Peyer's patch (tissue), 4 donors: ENCODE results near the gene BPIFB4. TPM values are rescaled to one million over a fixed set of nuclear protein-coding genes. Genes with fewer than 3 reads are reported as not detected.

Source experiments
- DNase-seq, 3 donors: peaks; one replicate each; pipeline ENCODE4 v3.0.0-alpha.2; 2017 to 2019
- H3K27ac ChIP-seq, 4 donors: fragments of 200-600 bp; sonication (generic); one replicate each; pipeline ENCODE4 v1.5.1; 2016 to 2019
- H3K27me3 ChIP-seq, 2 donors: fragments of 200-600 bp; sonication (generic); one replicate each; pipeline ENCODE4 v1.5.1; 2019
- H3K36me3 ChIP-seq, 3 donors: fragments of 200-600 bp; sonication (generic); one replicate each; pipeline ENCODE4 v1.5.1; 2016 to 2019
- H3K4me1 ChIP-seq, 4 donors: fragments of 200-600 bp; sonication (generic); one replicate each; pipeline ENCODE4 v1.5.1; 2016 to 2019
- H3K4me3 ChIP-seq, 4 donors: fragments of 200-600 bp; sonication (generic); 1 replicate in 3 of 4; 2 replicates in 1 of 4; pipeline ENCODE4 v1.5.1; 2016 to 2019; ENCODE audit warnings: mild to moderate bottlenecking in 1 of 4
- H3K9me3 ChIP-seq, 4 donors: fragments of 200-600 bp; sonication (generic); one replicate each; pipeline ENCODE4 v1.5.1; 2016 to 2019; ENCODE audit warnings: mild to moderate bottlenecking in 1 of 4
- POLR2A ChIP-seq, 2 donors: fragments of 450-650 bp; IDR thresholded peaks; one replicate each; pipeline ENCODE4 v1.5.1; 2017; ENCODE audit warnings: antibody characterized with exemption in 2 of 2, mild to moderate bottlenecking in 2 of 2, moderate library complexity in 2 of 2
- total RNA-seq, 4 donors: library from RNA; depleted of rRNA; stranded (reverse); fragments of >200 nt; gene quantifications; one replicate each; pipeline ENCODE4 v1.1.0, GENCODE V29; 2016
- TF ChIP-seq, protein P1 (sequence below), 6 experiments: fragments of 450-650 bp in 4 of 6; fragments of 200-600 bp in 2 of 6; sonication (generic) in 1 of 6; IDR thresholded peaks; one replicate each; pipeline ENCODE4 v1.5.1; 2017 to 2019; ENCODE audit warnings: antibody characterized with exemption in 6 of 6, mild to moderate bottlenecking in 3 of 6, moderate library complexity in 1 of 6

The BPIFB4 gene
- total RNA-seq, 4 donors from 2014 or later = not detected

DNA sequence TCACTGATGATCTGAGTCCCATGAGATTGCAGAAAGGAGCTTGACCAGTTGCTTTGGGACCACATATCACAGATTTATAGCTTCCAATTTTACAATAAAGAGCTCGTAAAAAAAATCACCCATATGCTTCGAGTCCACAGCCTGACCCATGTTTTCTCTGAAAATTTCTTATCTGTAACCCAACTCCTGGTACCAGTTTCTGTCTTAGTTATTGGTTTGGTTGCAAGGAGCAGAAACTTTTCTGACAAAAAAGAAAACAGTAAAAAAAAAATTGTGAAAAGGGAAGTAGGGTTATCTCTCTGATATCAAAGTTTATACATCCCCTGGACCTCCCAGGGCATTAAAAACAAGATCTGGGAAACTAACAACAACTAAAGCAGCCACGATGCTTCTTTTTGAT, 57.8 kb downstream of the BPIFB4 start:
- Histone ChIP-seq H3K27ac (no peak overlapping the region), H3K4me1 (no peaks in the 10 kb centered on the region), H3K9me3 (no peaks in the 10 kb centered on the region), H3K36me3 (no peaks in the 10 kb centered on the region), H3K27me3 (no peaks in the 10 kb centered on the region), H3K4me3 (no peak overlapping the region)
- no peak for DNase-seq
- TF ChIP-seq, protein P1, sequence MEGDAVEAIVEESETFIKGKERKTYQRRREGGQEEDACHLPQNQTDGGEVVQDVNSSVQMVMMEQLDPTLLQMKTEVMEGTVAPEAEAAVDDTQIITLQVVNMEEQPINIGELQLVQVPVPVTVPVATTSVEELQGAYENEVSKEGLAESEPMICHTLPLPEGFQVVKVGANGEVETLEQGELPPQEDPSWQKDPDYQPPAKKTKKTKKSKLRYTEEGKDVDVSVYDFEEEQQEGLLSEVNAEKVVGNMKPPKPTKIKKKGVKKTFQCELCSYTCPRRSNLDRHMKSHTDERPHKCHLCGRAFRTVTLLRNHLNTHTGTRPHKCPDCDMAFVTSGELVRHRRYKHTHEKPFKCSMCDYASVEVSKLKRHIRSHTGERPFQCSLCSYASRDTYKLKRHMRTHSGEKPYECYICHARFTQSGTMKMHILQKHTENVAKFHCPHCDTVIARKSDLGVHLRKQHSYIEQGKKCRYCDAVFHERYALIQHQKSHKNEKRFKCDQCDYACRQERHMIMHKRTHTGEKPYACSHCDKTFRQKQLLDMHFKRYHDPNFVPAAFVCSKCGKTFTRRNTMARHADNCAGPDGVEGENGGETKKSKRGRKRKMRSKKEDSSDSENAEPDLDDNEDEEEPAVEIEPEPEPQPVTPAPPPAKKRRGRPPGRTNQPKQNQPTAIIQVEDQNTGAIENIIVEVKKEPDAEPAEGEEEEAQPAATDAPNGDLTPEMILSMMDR (IDR thresholded peaks at IDR 0.05) = no peak
- TF ChIP-seq POLR2A (IDR thresholded peaks at IDR 0.05) = no peak

DNA sequence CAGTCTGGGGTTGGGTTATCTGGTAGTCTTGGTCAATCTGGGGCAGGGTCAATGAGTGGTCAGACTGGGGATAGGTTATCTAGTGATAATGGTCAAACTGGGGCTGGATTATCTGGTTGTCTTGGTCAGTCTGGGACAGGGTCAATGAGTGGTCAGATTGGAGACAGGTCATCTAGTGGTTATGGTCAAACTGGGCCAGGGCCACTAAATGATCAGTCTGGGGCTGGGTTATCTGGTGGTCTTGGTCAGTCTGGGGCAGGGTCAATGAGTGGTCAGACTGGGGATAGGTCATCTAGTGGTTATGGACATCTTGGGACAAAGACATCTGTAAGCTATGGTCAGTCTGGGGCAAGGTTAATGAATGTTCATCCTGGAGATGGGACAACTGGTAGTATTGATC, 60.0 kb downstream of the BPIFB4 start:
- DNase-seq = no peak
- H3K36me3 ChIP-seq = no peaks in the 10 kb centered on the region
- no peak for TF ChIP-seq POLR2A (IDR thresholded peaks at IDR 0.05)
- TF ChIP-seq, protein P1 (IDR thresholded peaks at IDR 0.05) = no peak
- H3K27ac ChIP-seq = no peak overlapping the region
- no peak overlapping the region for H3K4me3 ChIP-seq
- H3K4me1 ChIP-seq = no peaks in the 10 kb centered on the region
- no peaks in the 10 kb centered on the region for H3K27me3 ChIP-seq
- H3K9me3 ChIP-seq = no peaks in the 10 kb centered on the region

DNA sequence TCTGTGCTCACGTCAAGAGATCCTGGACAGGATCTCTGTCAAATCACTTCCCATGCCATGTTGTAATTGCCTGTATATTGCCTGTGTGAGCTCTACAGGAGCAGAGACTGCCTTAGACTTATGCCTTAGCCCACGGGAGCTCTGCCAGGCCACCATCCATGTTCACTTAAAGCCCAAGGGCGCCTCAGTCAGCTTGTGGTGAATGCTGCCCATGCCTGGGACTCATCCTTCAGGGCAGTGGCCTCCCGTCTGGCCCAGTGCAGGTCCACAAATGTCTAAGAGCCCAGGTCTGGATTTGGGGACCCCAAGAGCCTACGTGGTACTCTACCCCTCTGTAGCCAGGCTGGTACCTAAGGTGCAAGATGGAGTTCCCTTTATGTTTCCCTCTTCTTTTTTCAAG, 66.1 kb downstream of the BPIFB4 start:
- H3K4me1 ChIP-seq = no peaks in the 10 kb centered on the region
- no peaks in the 10 kb centered on the region for H3K9me3 ChIP-seq
- TF ChIP-seq POLR2A (IDR thresholded peaks at IDR 0.05) = no peak
- TF ChIP-seq, protein P1 (IDR thresholded peaks at IDR 0.05) = no peak
- no peak for DNase-seq
- no peak overlapping the region for H3K27ac ChIP-seq
- H3K36me3 ChIP-seq = no peaks in the 10 kb centered on the region
- H3K27me3 ChIP-seq = no peaks in the 10 kb centered on the region
- H3K4me3 ChIP-seq = no peak overlapping the region

DNA sequence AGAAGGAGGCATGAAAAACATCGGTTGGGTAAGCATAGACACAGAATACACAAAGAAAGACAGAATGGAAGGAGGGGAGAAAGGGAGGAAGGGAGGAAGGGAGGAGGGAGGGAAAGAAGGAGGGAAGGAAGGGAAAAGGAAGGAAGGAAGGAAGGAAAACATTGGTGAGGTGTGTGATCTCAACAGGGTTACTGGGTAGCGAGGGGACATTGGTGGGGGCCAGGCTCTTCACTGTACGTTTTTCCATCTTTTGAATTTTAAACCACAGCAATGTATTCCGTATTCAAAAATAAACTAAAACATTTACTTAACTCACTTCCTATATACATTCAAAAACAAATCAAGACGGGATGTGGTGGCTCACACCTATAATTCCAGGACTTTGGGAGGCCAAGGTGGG, 67.9 kb downstream of the BPIFB4 start:
- Histone ChIP-seq H3K27me3 (no peaks in the 10 kb centered on the region), H3K36me3 (no peaks in the 10 kb centered on the region), H3K27ac (no peak overlapping the region), H3K9me3 (no peaks in the 10 kb centered on the region), H3K4me3 (no peak overlapping the region), H3K4me1 (no peaks in the 10 kb centered on the region)
- TF ChIP-seq, protein P1 (IDR thresholded peaks at IDR 0.05) = no peak
- no peak for DNase-seq

DNA sequence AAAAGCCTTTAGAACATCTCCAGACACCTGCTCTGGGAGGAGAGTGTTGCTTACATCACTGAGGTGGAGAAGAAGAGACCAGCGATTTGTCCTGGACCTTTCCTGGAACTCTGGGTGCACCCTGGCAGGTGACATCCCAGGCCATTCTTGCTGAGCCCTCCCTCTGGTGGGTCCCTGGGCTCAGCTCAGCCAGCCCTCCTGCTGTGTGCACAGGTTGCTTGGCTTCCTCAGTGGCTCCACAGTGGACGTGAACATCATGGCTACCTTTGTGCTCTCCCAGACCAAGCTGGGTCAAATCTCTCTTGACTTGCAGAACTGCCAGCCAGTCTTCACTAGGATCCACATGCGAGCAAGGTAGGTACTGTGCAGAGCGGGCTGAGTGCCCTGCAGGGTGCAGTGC, 68.6 kb downstream of the BPIFB4 start:
- no peaks in the 10 kb centered on the region for H3K36me3 ChIP-seq
- no peak overlapping the region for H3K4me3 ChIP-seq
- no peaks in the 10 kb centered on the region for H3K9me3 ChIP-seq
- no peak for TF ChIP-seq POLR2A (IDR thresholded peaks at IDR 0.05)
- TF ChIP-seq, protein P1 (IDR thresholded peaks at IDR 0.05) = no peak
- DNase-seq = no peak
- H3K27me3 ChIP-seq = no peaks in the 10 kb centered on the region
- H3K27ac ChIP-seq = no peak overlapping the region
- H3K4me1 ChIP-seq = no peaks in the 10 kb centered on the region

DNA sequence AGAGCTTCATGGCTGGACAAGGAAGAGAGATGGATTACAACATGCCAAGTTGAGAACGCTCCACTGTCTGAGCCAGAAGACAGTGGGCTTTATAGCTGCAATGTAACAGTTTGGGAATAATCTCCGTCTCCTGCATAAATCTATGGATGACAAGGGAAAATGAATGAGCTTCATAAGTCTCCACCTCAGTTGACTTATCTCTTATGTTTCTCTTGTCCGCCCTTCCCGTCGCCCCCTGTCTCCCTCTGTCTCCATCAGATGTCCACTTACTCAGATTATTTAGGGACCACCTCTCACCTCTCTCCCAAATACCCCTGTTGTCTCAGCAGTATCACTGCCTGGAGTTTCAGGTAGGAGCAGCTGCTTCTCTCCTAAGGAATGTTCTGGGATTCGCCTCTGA, 74.8 kb downstream of the BPIFB4 start:
- no peak for DNase-seq
- no peaks in the 10 kb centered on the region for H3K36me3 ChIP-seq
- no peaks in the 10 kb centered on the region for H3K4me1 ChIP-seq
- no peaks in the 10 kb centered on the region for H3K9me3 ChIP-seq
- no peaks in the 10 kb centered on the region for H3K27me3 ChIP-seq
- no peak overlapping the region for H3K4me3 ChIP-seq
- H3K27ac ChIP-seq = no peak overlapping the region
- TF ChIP-seq, protein P1 (IDR thresholded peaks at IDR 0.05) = no peak
- TF ChIP-seq POLR2A (IDR thresholded peaks at IDR 0.05) = no peak
